Measurements from ENCODE around the gene ADARB2. TPM values are rescaled to one million over a fixed set of nuclear protein-coding genes. Genes with fewer than 3 reads are reported as not detected.

The ADARB2 gene
- total and polyA plus RNA-seq, 4 donors, result 0.22 to 1.3 (median 0.55) TPM

- ATAC-seq (ENCODE audit: insufficient read depth, low FRiP score) (no peak), DNase-seq (no peak)
- H3K36me3 ChIP-seq (ENCODE audit: control insufficient read depth in 4 of 4, insufficient read depth in 4 of 4, low read length in 4 of 4), result no peaks in the 10 kb centered on the region
- H3K27me3 ChIP-seq (ENCODE audit: control insufficient read depth in 3 of 3, insufficient read depth in 3 of 3, low read length in 2 of 3), result peaks cover 0 to 2% (median 0%) of the 10 kb centered on the region in 3 donors
- H3K9me3 ChIP-seq (ENCODE audit: control insufficient read depth in 4 of 4, insufficient read depth in 3 of 4, low read length in 3 of 4), result peaks cover 0 to 3% (median 0%) of the 10 kb centered on the region in 4 donors
- TF ChIP-seq CTCF (IDR thresholded peaks at IDR 0.05; ENCODE audit: control extremely low read depth, extremely low read depth), result no peak
- H3K4me1 ChIP-seq (ENCODE audit: control insufficient read depth in 5 of 5, insufficient read depth in 5 of 5, low read length in 5 of 5), result peaks cover 0 to 15% (median 0%) of the 10 kb centered on the region in 5 donors
- H3K27ac ChIP-seq (ENCODE audit: low read depth in 1 of 2, low read length in 1 of 2), result no peak overlapping the region
- 80 to 88% methylated on average over 14 of the region's 14 CpGs for WGBS, 2 donors
- no peak overlapping the region for H3K4me3 ChIP-seq
- no peak overlapping the region for H3K9ac ChIP-seq (ENCODE audit: insufficient read depth in 1 of 2, low read length in 2 of 2)
These were observed 216.3 kb downstream of the ADARB2 start for GRCh38 chr10:1520909-1521565.

GRCh38 chr10:1519391-1519790 lies 217.9 kb downstream of the ADARB2 start:
- Histone ChIP-seq H3K4me3 (no peak overlapping the region), H3K4me1 (ENCODE audit: control insufficient read depth in 5 of 5, insufficient read depth in 5 of 5, low read length in 5 of 5) (peaks cover 0 to 6% (median 0%) of the 10 kb centered on the region in 5 donors), H3K9me3 (ENCODE audit: control insufficient read depth in 4 of 4, insufficient read depth in 3 of 4, low read length in 3 of 4) (peaks cover 0 to 3% (median 0%) of the 10 kb centered on the region in 4 donors), H3K9ac (ENCODE audit: insufficient read depth in 1 of 2, low read length in 2 of 2) (no peak overlapping the region), H3K36me3 (ENCODE audit: control insufficient read depth in 4 of 4, insufficient read depth in 4 of 4, low read length in 4 of 4) (no peaks in the 10 kb centered on the region), H3K27ac (ENCODE audit: low read depth in 1 of 2, low read length in 1 of 2) (no peak overlapping the region), H3K27me3 (ENCODE audit: control insufficient read depth in 3 of 3, insufficient read depth in 3 of 3, low read length in 2 of 3) (no peaks in the 10 kb centered on the region)
- no peak for ATAC-seq (ENCODE audit: insufficient read depth, low FRiP score)
- DNase-seq, result no peak
- WGBS, 2 donors, result 90 to 94% methylated on average over 6 of the region's 6 CpGs
- no peak for TF ChIP-seq CTCF (IDR thresholded peaks at IDR 0.05; ENCODE audit: control extremely low read depth, extremely low read depth)

GRCh38 chr10:1517684-1518083 lies 219.6 kb downstream of the ADARB2 start:
- H3K27ac ChIP-seq (ENCODE audit: low read depth in 1 of 2, low read length in 1 of 2), result no peak overlapping the region
- peaks cover 0 to 4% (median 0%) of the 10 kb centered on the region in 5 donors for H3K4me1 ChIP-seq (ENCODE audit: control insufficient read depth in 5 of 5, insufficient read depth in 5 of 5, low read length in 5 of 5)
- no peak for TF ChIP-seq CTCF (IDR thresholded peaks at IDR 0.05; ENCODE audit: control extremely low read depth, extremely low read depth)
- no peaks in the 10 kb centered on the region for H3K36me3 ChIP-seq (ENCODE audit: control insufficient read depth in 4 of 4, insufficient read depth in 4 of 4, low read length in 4 of 4)
- H3K27me3 ChIP-seq (ENCODE audit: control insufficient read depth in 3 of 3, insufficient read depth in 3 of 3, low read length in 2 of 3), result no peaks in the 10 kb centered on the region
- peaks cover 0 to 3% (median 0%) of the 10 kb centered on the region in 4 donors for H3K9me3 ChIP-seq (ENCODE audit: control insufficient read depth in 4 of 4, insufficient read depth in 3 of 4, low read length in 3 of 4)
- 88 to 91% methylated on average over 7 of the region's 7 CpGs for WGBS, 2 donors
- DNase-seq, result no peak
- H3K4me3 ChIP-seq, result no peak overlapping the region
- ATAC-seq (ENCODE audit: insufficient read depth, low FRiP score), result no peak
- H3K9ac ChIP-seq (ENCODE audit: insufficient read depth in 1 of 2, low read length in 2 of 2), result no peak overlapping the region
